ENCODE data around the gene ARL14EPL.

- TF ChIP-seq CTCF (conservative IDR thresholded peaks at IDR 0.05) = no peak
- TF ChIP-seq EZH2 (IDR thresholded peaks at IDR 0.05; ENCODE audit: low read depth) = no peak
Observed at GRCh38 chr5:116090302-116090701, 58.0 kb downstream of the ARL14EPL start.
